Heart left ventricle (tissue), 13 donors: ENCODE data around the gene KCNQ1.

Experiments used
- CTCF ChIP-seq, 12 donors: fragments of 200-600 bp; sonication (generic) in 4 of 12; IDR thresholded peaks; one replicate each; pipeline versions ENCODE4 v1.5.0 to v1.8.0; 2018 to 2022; ENCODE audit warnings: antibody characterized with exemption in 12 of 12, mild to moderate bottlenecking in 5 of 12
- POLR2A ChIP-seq, 2 donors: fragments of 450-650 bp; IDR thresholded peaks; one replicate each; pipeline ENCODE4 v1.6.1; 2017; ENCODE audit warnings: antibody characterized with exemption in 2 of 2, mild to moderate bottlenecking in 2 of 2, moderate library complexity in 2 of 2
- donor health status: ischemic (EF 13 %, LVEDD 7.1; RV severe dilation, severe dysfunction).
- donor health status: DM: no; HTN: yes; CAD: no.
- donor health status: DM: no; HTN: no; CAD: no.
- donor health status: ischemic (EF 25% LVEDD 6.9; RV normal size, moderate dysfunction).
- donor health status: ischemic (EF 25% LVEDD 5.7; RV mildly dilated, moderate dysfunction).
- donor health status: ischemic (EF 35%, LVEDD 5.7; RV mildly dilated, moderate dysfunction).
- donor health status: nonischemic (EF 11% LVEDD 7.7; RV severe dilation, severe dysfunction).
- donor health status: DM: yes; HTN: yes; CAD: no.
- donor health status: PGD.
- donor health status: ischemic (EF 29% LVEDD 5.4; RV normal size, mild dysfunction).
- donor health status: nonischemic (EF 23%, LVEDD 6.1; RV moderate dilation, normal function).

DNA sequence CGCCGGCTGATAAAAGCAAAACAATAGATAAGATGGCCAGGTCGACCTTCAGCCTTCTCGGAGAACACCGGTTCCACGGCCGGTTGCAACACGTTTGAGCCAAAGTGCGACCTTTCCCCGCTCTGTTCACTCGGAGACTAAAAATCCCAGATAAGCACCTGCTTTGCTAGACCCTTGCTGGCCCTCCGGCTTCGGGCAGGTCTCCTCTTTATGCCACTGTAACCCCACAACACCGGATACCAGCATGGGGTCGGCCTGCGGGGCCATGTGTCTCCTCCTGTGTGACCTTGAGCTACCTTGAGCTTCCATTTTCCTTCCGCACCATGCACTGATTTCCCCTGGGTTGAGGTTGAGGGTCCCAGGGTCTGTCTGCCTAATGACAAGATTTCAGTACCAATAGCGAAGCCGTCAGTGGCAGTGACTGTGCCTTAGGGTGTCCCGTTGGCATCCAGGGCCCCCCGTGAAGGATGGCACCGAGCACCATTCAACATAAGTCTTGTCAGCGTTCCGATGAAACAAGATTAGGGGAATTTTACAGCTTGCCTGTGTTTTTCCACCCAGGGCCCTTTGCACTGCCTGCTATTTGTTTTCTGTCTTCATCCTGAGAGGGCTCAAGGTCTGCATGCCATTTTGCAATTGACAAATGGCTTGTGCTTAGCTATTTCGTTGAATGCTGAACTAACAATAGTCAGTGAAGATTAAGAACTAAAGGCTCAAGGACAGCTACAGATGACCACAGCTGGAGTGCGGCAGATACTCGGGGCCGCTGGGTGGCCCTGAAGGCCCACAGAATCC is 118.6 kb downstream of the KCNQ1 start:
- no peak for TF ChIP-seq CTCF (IDR thresholded peaks at IDR 0.05)
- TF ChIP-seq POLR2A (IDR thresholded peaks at IDR 0.05), result no peak
